HFFc6 (cell line): Measurements from ENCODE around the gene INSL3. TPM values are rescaled to one million over a fixed set of nuclear protein-coding genes. Genes with fewer than 3 reads are reported as not detected.
A peak's percentile ranks its signal among the peaks of the same experiment; 100 is the strongest.
"Not testable (repeated sequence)": the region's sequence is repeated elsewhere in the genome, so short reads cannot be mapped to it uniquely, and the experiment has no call there.

Experiments
- DNase-seq: peaks from one replicate; pipeline ENCODE4 v3.0.0-alpha.2; 2018
- H3K27ac Mint-ChIP-seq: 2 replicates; pipeline ENCODE4 v1.8.0; 2020; ENCODE audit warnings: mild to moderate bottlenecking, mixed read lengths
- H3K27me3 Mint-ChIP-seq: 2 replicates; pipeline ENCODE4 v1.8.0; 2021; ENCODE audit warnings: mild to moderate bottlenecking, moderate library complexity, mixed read lengths; ENCODE audit not compliant: insufficient read depth
- H3K36me3 Mint-ChIP-seq: 2 replicates; pipeline ENCODE4 v1.8.0; 2021; ENCODE audit warnings: low read depth, mixed read lengths
- H3K4me1 Mint-ChIP-seq: 2 replicates; pipeline ENCODE4 v1.8.0; 2020; ENCODE audit warnings: low read depth, mixed read lengths
- H3K4me3 Mint-ChIP-seq: 2 replicates; pipeline ENCODE4 v1.8.0; 2020; ENCODE audit warnings: mild to moderate bottlenecking, moderate library complexity, mixed read lengths
- H3K9me3 Mint-ChIP-seq: 2 replicates; pipeline ENCODE4 v1.8.0; 2020; ENCODE audit warnings: mild to moderate bottlenecking, mixed read lengths
- CTCF ChIP-seq: fragments of 200-600 bp; sonication (generic); IDR thresholded peaks from 2 replicates; pipeline ENCODE4 v1.5.0; 2021; ENCODE audit warnings: antibody characterized with exemption, mild to moderate bottlenecking
- total RNA-seq, 6 experiments: library from RNA; stranded (reverse); fragmentation: NEBNext Ultra II Directional; extraction: Animal tissue kit (Norgen Biotek cat#: 25700); gene quantifications; 2 replicates in 1 of 6; 3 replicates in 5 of 6; pipeline ENCODE4 v1.2.3, GENCODE V29; 2021

The INSL3 gene
- total RNA-seq, 6 experiments from 2014 or later, result not detected

GRCh38 chr19:17790059-17790780 lies 31.1 kb downstream of the INSL3 start:
- H3K9me3 Mint-ChIP-seq, result no peaks in the 10 kb centered on the region
- H3K36me3 Mint-ChIP-seq, result no peaks in the 10 kb centered on the region
- H3K4me1 Mint-ChIP-seq, result peaks cover 7% of the 10 kb centered on the region
- no peak for TF ChIP-seq CTCF
- no peak overlapping the region for H3K27ac Mint-ChIP-seq
- H3K4me3 Mint-ChIP-seq, result no peak overlapping the region
- H3K27me3 Mint-ChIP-seq, result peaks cover 25% of the 10 kb centered on the region
- DNase-seq, result no peak

- no peak for TF ChIP-seq CTCF
- H3K27me3 Mint-ChIP-seq, result peaks cover 14% of the 10 kb centered on the region
- H3K36me3 Mint-ChIP-seq, result no peaks in the 10 kb centered on the region
- H3K4me3 Mint-ChIP-seq, result no peak overlapping the region
- no peak for DNase-seq
- no peak overlapping the region for H3K27ac Mint-ChIP-seq
- no peaks in the 10 kb centered on the region for H3K9me3 Mint-ChIP-seq
- peaks cover 7% of the 10 kb centered on the region for H3K4me1 Mint-ChIP-seq
Measured at GRCh38 chr19:17788632-17789031, 32.7 kb downstream of the INSL3 start.

- no peak for TF ChIP-seq CTCF
- H3K27ac Mint-ChIP-seq, result no peak overlapping the region
- H3K4me3 Mint-ChIP-seq, result no peak overlapping the region
- DNase-seq, result no peak
- H3K36me3 Mint-ChIP-seq, result no peaks in the 10 kb centered on the region
- no peaks in the 10 kb centered on the region for H3K9me3 Mint-ChIP-seq
- peaks cover 10% of the 10 kb centered on the region for H3K27me3 Mint-ChIP-seq
- peaks cover 7% of the 10 kb centered on the region for H3K4me1 Mint-ChIP-seq
Measured at GRCh38 chr19:17787274-17787913, 33.9 kb downstream of the INSL3 start.

GRCh38 chr19:17784201-17785008 lies 36.9 kb downstream of the INSL3 start:
- no peaks in the 10 kb centered on the region for H3K4me1 Mint-ChIP-seq

GRCh38 chr19:17783721-17784120 lies 37.6 kb downstream of the INSL3 start:
- not testable (repeated sequence) for DNase-seq, H3K36me3 Mint-ChIP-seq, H3K9me3 Mint-ChIP-seq, H3K27ac Mint-ChIP-seq, H3K4me1 Mint-ChIP-seq, H3K27me3 Mint-ChIP-seq, H3K4me3 Mint-ChIP-seq

More at GRCh38 chr19:17784201-17785008, 36.9 kb downstream of the INSL3 start:
- H3K9me3 Mint-ChIP-seq, result no peaks in the 10 kb centered on the region
- peak; percentile 89 for TF ChIP-seq CTCF
- no peaks in the 10 kb centered on the region for H3K36me3 Mint-ChIP-seq
- H3K27ac Mint-ChIP-seq, result no peak overlapping the region
- peaks cover 4% of the 10 kb centered on the region for H3K27me3 Mint-ChIP-seq
- DNase-seq, result peak; percentile 25
- H3K4me3 Mint-ChIP-seq, result no peak overlapping the region
